Trophoblast cell (in vitro differentiated cells and primary cell): ENCODE results near the gene VPS26C.

Source experiments
- DNase-seq, 2 donors: peaks; one replicate each; pipeline ENCODE4 v3.0.0-alpha.2; 2016
- H2AFZ ChIP-seq: 2 replicates; pipeline ENCODE4 v1.6.1; 2013; ENCODE audit warnings: low read length, moderate library complexity, mild to moderate bottlenecking; ENCODE audit not compliant: insufficient read depth, poor library complexity
- H2AK5ac ChIP-seq: 2 replicates; pipeline ENCODE4 v1.6.1; 2013; ENCODE audit warnings: mild to moderate bottlenecking, low read length
- H2BK120ac ChIP-seq: 2 replicates; pipeline ENCODE4 v1.6.1; 2013; ENCODE audit warnings: low read length, mild to moderate bottlenecking, moderate library complexity; ENCODE audit not compliant: insufficient read depth, poor library complexity
- H2BK12ac ChIP-seq: 2 replicates; pipeline ENCODE4 v1.6.1; 2013; ENCODE audit warnings: mild to moderate bottlenecking, low read length, moderate library complexity
- H2BK5ac ChIP-seq: 2 replicates; pipeline ENCODE4 v1.6.1; 2013; ENCODE audit warnings: low read length, low read depth, moderate library complexity, mild to moderate bottlenecking; ENCODE audit not compliant: poor library complexity
- H3K14ac ChIP-seq: 2 replicates; pipeline ENCODE4 v1.6.1; 2013; ENCODE audit warnings: mild to moderate bottlenecking, low read length
- H3K18ac ChIP-seq: 2 replicates; pipeline ENCODE4 v1.6.1; 2013; ENCODE audit warnings: mild to moderate bottlenecking, low read length
- H3K23ac ChIP-seq: 2 replicates; pipeline ENCODE4 v1.6.1; 2013; ENCODE audit warnings: low read length
- H3K27ac ChIP-seq: 2 replicates; pipeline ENCODE4 v1.5.1; 2013; ENCODE audit warnings: low read depth, mild to moderate bottlenecking, inconsistent platforms, low read length, moderate library complexity
- H3K27me3 ChIP-seq: 2 replicates; pipeline ENCODE4 v1.6.1; 2013; ENCODE audit warnings: inconsistent platforms, mild to moderate bottlenecking, low read length, moderate library complexity; ENCODE audit not compliant: insufficient read depth
- H3K36me3 ChIP-seq, 2 experiments: 1 replicate in 1 of 2; 2 replicates in 1 of 2; pipeline ENCODE4 v1.6.1; 2013; ENCODE audit warnings: low read length in 2 of 2, mild to moderate bottlenecking in 2 of 2, moderate library complexity in 1 of 2; ENCODE audit not compliant: insufficient read depth in 2 of 2, control insufficient read depth in 1 of 2
- H3K4ac ChIP-seq: 2 replicates; pipeline ENCODE4 v1.6.1; 2013; ENCODE audit warnings: low read depth, mild to moderate bottlenecking, low read length, moderate library complexity
- H3K4me1 ChIP-seq, 2 experiments: 1 replicate in 1 of 2; 2 replicates in 1 of 2; pipeline ENCODE4 v1.6.1; 2013; ENCODE audit warnings: low read length in 2 of 2, mild to moderate bottlenecking in 2 of 2, moderate library complexity in 1 of 2; ENCODE audit not compliant: insufficient read depth in 2 of 2, control insufficient read depth in 1 of 2
- H3K4me2 ChIP-seq: 2 replicates; pipeline ENCODE4 v1.6.1; 2013; ENCODE audit warnings: inconsistent platforms, mild to moderate bottlenecking, low read length, moderate library complexity
- H3K4me3 ChIP-seq: 2 replicates; pipeline ENCODE4 v1.5.1; 2013; ENCODE audit warnings: mild to moderate bottlenecking, low read depth, low read length, inconsistent platforms
- H3K79me1 ChIP-seq: one replicate; pipeline ENCODE4 v1.6.1; 2013; ENCODE audit warnings: low read length
- H3K79me2 ChIP-seq: 2 replicates; pipeline ENCODE4 v1.6.1; 2013; ENCODE audit warnings: low read length, mild to moderate bottlenecking; ENCODE audit not compliant: control insufficient read depth, insufficient read depth, poor library complexity
- H3K9ac ChIP-seq: 2 replicates; pipeline ENCODE4 v1.6.1; 2013; ENCODE audit warnings: mild to moderate bottlenecking, low read length
- H3K9me3 ChIP-seq: 2 replicates; pipeline ENCODE4 v1.6.1; 2013; ENCODE audit warnings: low read depth, mild to moderate bottlenecking, control low read depth, inconsistent platforms, low read length; ENCODE audit not compliant: insufficient read depth
- H4K12ac ChIP-seq: 2 replicates; pipeline ENCODE4 v1.6.1; 2013; ENCODE audit warnings: low read depth, mild to moderate bottlenecking, low read length, moderate library complexity
- H4K8ac ChIP-seq: 2 replicates; pipeline ENCODE4 v1.6.1; 2013; ENCODE audit warnings: low read depth, mild to moderate bottlenecking, low read length, moderate library complexity
- H4K91ac ChIP-seq: one replicate; pipeline ENCODE4 v1.6.1; 2013; ENCODE audit warnings: low read depth, mild to moderate bottlenecking, low read length, moderate library complexity
- WGBS: extraction: QIAGEN DNeasy Blood & Tissue Kit; methylation state at CpG from one replicate; pipeline ENCODE4 v1.1.7; 2013; ENCODE audit warnings: missing lambda C conversion rate; ENCODE audit not compliant: insufficient read length, insufficient coverage; ENCODE audit errors: extremely low coverage; 5-methylcytosine and 5-hydroxymethylcytosine counted together

VPS26C gene

GRCh38 chr21:37257967-37258877 lies 8.9 kb downstream of the VPS26C start:
- peak overlapping the region; percentile 80 for H4K12ac ChIP-seq
- peak overlapping the region; percentile 65 for H3K14ac ChIP-seq
- no peak overlapping the region for H4K91ac ChIP-seq
- DNase-seq = no peak
- no peak overlapping the region for H3K23ac ChIP-seq
- peak overlapping the region; percentile 85 for H2AFZ ChIP-seq
- peak overlapping the region; percentile 56 for H3K18ac ChIP-seq
- peaks cover 2 to 4% of the 10 kb centered on the region in 2 experiments for H3K4me1 ChIP-seq
- no peak overlapping the region for H2BK12ac ChIP-seq
- no peak overlapping the region for H3K4ac ChIP-seq
- peaks cover 1% of the 10 kb centered on the region for H3K9me3 ChIP-seq
- H2AK5ac ChIP-seq = no peak overlapping the region
- H4K8ac ChIP-seq = peak overlapping the region; percentile 74
- H3K4me2 ChIP-seq = peak overlapping the region; percentile 91
- no peaks in the 10 kb centered on the region for H3K79me2 ChIP-seq
- H3K27ac ChIP-seq = peak overlapping the region; percentile 39
- H3K36me3 ChIP-seq = peaks cover 2 to 3% of the 10 kb centered on the region in 2 experiments
- H3K9ac ChIP-seq = peak overlapping the region; percentile 46
- H2BK120ac ChIP-seq = no peak overlapping the region
- no peaks in the 10 kb centered on the region for H3K27me3 ChIP-seq
- no peak overlapping the region for H2BK5ac ChIP-seq
- WGBS = no CpG with 5 or more reads among the region's 55 CpGs
- no peaks in the 10 kb centered on the region for H3K79me1 ChIP-seq
- H3K4me3 ChIP-seq = peak overlapping the region; percentile 71

GRCh38 chr21:37257511-37257966 lies 9.6 kb downstream of the VPS26C start:
- Histone ChIP-seq H3K4ac (no peak overlapping the region), H4K8ac (peak overlapping the region; percentile 5), H3K27me3 (no peaks in the 10 kb centered on the region), H3K36me3 (peaks cover 2 to 3% of the 10 kb centered on the region in 2 experiments), H3K9ac (peak overlapping the region; percentile 46), H2BK12ac (no peak overlapping the region), H3K14ac (no peak overlapping the region), H2AFZ (no peak overlapping the region), H3K9me3 (peaks cover 1% of the 10 kb centered on the region), H2AK5ac (no peak overlapping the region), H3K4me2 (peak overlapping the region; percentile 91), H4K91ac (no peak overlapping the region), H3K79me1 (no peaks in the 10 kb centered on the region), H3K4me3 (peak overlapping the region; percentile 71), H3K18ac (peak overlapping the region; percentile 3), H2BK5ac (no peak overlapping the region), H3K79me2 (no peaks in the 10 kb centered on the region), H3K27ac (no peak overlapping the region), H4K12ac (no peak overlapping the region), H2BK120ac (no peak overlapping the region), H3K23ac (no peak overlapping the region), H3K4me1 (peaks cover 2 to 4% of the 10 kb centered on the region in 2 experiments)
- WGBS = no CpG with 5 or more reads among the region's 22 CpGs
- peak in 1 of 2 donors; percentile 8 for DNase-seq

GRCh38 chr21:37253991-37254390 lies 13.1 kb downstream of the VPS26C start:
- Histone ChIP-seq H3K4me2 (no peak overlapping the region), H3K14ac (no peak overlapping the region), H3K4me3 (no peak overlapping the region), H2BK120ac (no peak overlapping the region), H3K23ac (no peak overlapping the region), H3K18ac (no peak overlapping the region), H3K9me3 (peaks cover 1% of the 10 kb centered on the region), H2AK5ac (no peak overlapping the region), H2AFZ (no peak overlapping the region), H3K79me1 (no peaks in the 10 kb centered on the region), H4K12ac (no peak overlapping the region), H3K9ac (no peak overlapping the region), H3K4ac (peak overlapping the region; percentile 25), H4K8ac (no peak overlapping the region), H3K27ac (no peak overlapping the region), H3K4me1 (peaks cover 2 to 4% of the 10 kb centered on the region in 2 experiments), H4K91ac (no peak overlapping the region), H3K36me3 (peaks cover 0 to 2% of the 10 kb centered on the region in 2 experiments), H3K27me3 (no peaks in the 10 kb centered on the region), H2BK12ac (no peak overlapping the region), H3K79me2 (peaks cover 2% of the 10 kb centered on the region), H2BK5ac (no peak overlapping the region)
- WGBS = no CpG with 5 or more reads among the region's 6 CpGs
- no peak for DNase-seq

GRCh38 chr21:37251294-37251634 lies 15.9 kb downstream of the VPS26C start:
- Histone ChIP-seq H4K12ac (no peak overlapping the region), H4K91ac (no peak overlapping the region), H3K27ac (no peak overlapping the region), H3K9me3 (peaks cover 1% of the 10 kb centered on the region), H2AFZ (no peak overlapping the region), H2BK5ac (no peak overlapping the region), H3K9ac (no peak overlapping the region), H3K4me3 (no peak overlapping the region), H3K79me1 (no peaks in the 10 kb centered on the region), H4K8ac (no peak overlapping the region), H3K4me1 (no peaks in the 10 kb centered on the region), H3K4me2 (no peak overlapping the region), H2BK12ac (no peak overlapping the region), H3K23ac (no peak overlapping the region), H2AK5ac (no peak overlapping the region), H3K79me2 (peaks cover 2% of the 10 kb centered on the region), H3K27me3 (no peaks in the 10 kb centered on the region), H3K36me3 (no peaks in the 10 kb centered on the region), H3K14ac (no peak overlapping the region), H3K4ac (no peak overlapping the region), H3K18ac (no peak overlapping the region), H2BK120ac (no peak overlapping the region)
- DNase-seq = no peak
- WGBS = no CpG with 5 or more reads among the region's 2 CpGs
